NCI-H345 (cell line): ENCODE results near the gene CNN2.

Source experiments
- DNase-seq: peaks from one replicate; lab custom pipeline; 2025; lab: John Stamatoyannopoulos, UW

Gene CNN2

GRCh38 chr19:1026783-1027649 lies 608 bp downstream of the CNN2 start:
- DNase-seq, result no peak

- no peak for DNase-seq
These were observed 1.2 kb downstream of the CNN2 start for GRCh38 chr19:1027650-1028061.

GRCh38 chr19:1028062-1028926 lies 1.9 kb downstream of the CNN2 start:
- DNase-seq, result peak; percentile 46

- no peak for DNase-seq
These were observed 6.0 kb downstream of the CNN2 start for GRCh38 chr19:1032264-1032867.

GRCh38 chr19:1035998-1036621 lies 9.7 kb downstream of the CNN2 start:
- DNase-seq, result no peak

- no peak for DNase-seq
These were observed 11.2 kb downstream of the CNN2 start for GRCh38 chr19:1037621-1038064.

- no peak for DNase-seq
These were observed 12.7 kb downstream of the CNN2 start for GRCh38 chr19:1038978-1039645.

- DNase-seq, result peak; percentile 99
These were observed 13.5 kb downstream of the CNN2 start, which contains the start of gene ABCA7 for GRCh38 chr19:1039646-1040475. ABCA7 (plus strand) TSS chr19:1040107; CDS start chr19:1041362, 1,255 bp downstream.

- DNase-seq, result peak; percentile 95
These were observed 14.3 kb downstream of the CNN2 start for GRCh38 chr19:1040476-1041271.

GRCh38 chr19:1041272-1041834 lies 14.9 kb downstream of the CNN2 start:
- DNase-seq, result no peak

- peak; percentile 23 for DNase-seq
These were observed 15.7 kb downstream of the CNN2 start for GRCh38 chr19:1041835-1042685.

GRCh38 chr19:1042689-1043511 lies 16.5 kb downstream of the CNN2 start:
- peak; percentile 33 for DNase-seq

- no peak for DNase-seq
These were observed 18.8 kb downstream of the CNN2 start for GRCh38 chr19:1045247-1045603.

- DNase-seq, result no peak
These were observed 19.8 kb downstream of the CNN2 start for GRCh38 chr19:1046117-1046626.

GRCh38 chr19:1046836-1047695 lies 20.7 kb downstream of the CNN2 start:
- DNase-seq, result no peak

- DNase-seq, result no peak
These were observed 21.3 kb downstream of the CNN2 start for GRCh38 chr19:1047696-1048147.
